Endothelial cell of umbilical vein (primary cell): ENCODE data around the gene ADCY7. TPM values are rescaled to one million over a fixed set of nuclear protein-coding genes. Genes with fewer than 3 reads are reported as not detected.

ENCODE experiments used
- BruUV-seq: library from RNA; stranded (reverse); fragments of 400-500 nt; replicated peaks from 2 replicates; lab custom pipeline; 2021; lab: Mats Ljungman, UMichigan
- CTCF ChIA-PET: fragments of 300-600, 350-600 bp; sonication (Branson Sonifier 250); formaldehyde crosslinking; loops from one replicate; lab custom pipeline; 2021; ENCODE audit warnings: antibody characterized with exemption, inconsistent platforms; lab: Charles Lee
- POLR2A ChIA-PET: fragments of 300-600, 350-600 bp; sonication (Branson Sonifier 250); formaldehyde crosslinking; loops from one replicate; lab custom pipeline; 2021; ENCODE audit warnings: antibody characterized with exemption, inconsistent platforms; lab: Charles Lee
- DNase-seq: peaks from one replicate; pipeline ENCODE4 v3.0.0-alpha.2; 2011; ENCODE audit warnings: low read depth, low spot score
- FAIRE-seq: peaks from 2 replicates; lab custom pipeline; 2011; peaks lifted over from hg19 to GRCh38; lab: Jason Lieb, UNC
- H2AFZ ChIP-seq: 2 replicates; pipeline ENCODE4 v1.6.0; 2012; ENCODE audit warnings: low read depth, low read length, control low read depth, inconsistent platforms
- H3K27ac ChIP-seq: 2 replicates; pipeline ENCODE4 v1.5.1; 2011; ENCODE audit warnings: low read depth, mild to moderate bottlenecking, control low read depth, low read length, moderate library complexity; ENCODE audit not compliant: insufficient read depth
- H3K27me3 ChIP-seq, 2 experiments: 2 replicates each; pipeline versions ENCODE4 v1.6.0 to v1.6.1; 2011; ENCODE audit warnings: low read length in 2 of 2, mixed read lengths in 1 of 2; ENCODE audit not compliant: control insufficient read depth in 2 of 2, insufficient read depth in 2 of 2
- H3K36me3 ChIP-seq, 2 experiments: 2 replicates in 1 of 2; 3 replicates in 1 of 2; pipeline ENCODE4 v1.5.1; 2011; ENCODE audit warnings: low read length in 2 of 2, mild to moderate bottlenecking in 1 of 2, moderate library complexity in 1 of 2; ENCODE audit not compliant: control insufficient read depth in 2 of 2, insufficient read depth in 2 of 2; ENCODE audit errors: extremely low read depth in 1 of 2
- H3K4me1 ChIP-seq: 3 replicates; pipeline ENCODE4 v1.5.1; 2011; ENCODE audit warnings: mild to moderate bottlenecking, low read length; ENCODE audit not compliant: control insufficient read depth, insufficient read depth; ENCODE audit errors: extremely low read depth
- H3K4me2 ChIP-seq: 2 replicates; pipeline ENCODE4 v1.6.1; 2011; ENCODE audit warnings: low read length, control low read depth, mixed read lengths; ENCODE audit not compliant: insufficient read depth
- H3K4me3 ChIP-seq, 3 experiments: fragments of 200-600 bp in 1 of 3; sonication (generic), shearing (Covaris generic) in 1 of 3; replicated peaks in 1 of 3; 2 replicates each; pipeline ENCODE4 v1.5.1; 2011 to 2016; ENCODE audit warnings: control low read depth in 3 of 3, low read length in 3 of 3, mild to moderate bottlenecking in 2 of 3, inconsistent platforms in 1 of 3, low read depth in 1 of 3, moderate library complexity in 1 of 3; ENCODE audit not compliant: insufficient read depth in 1 of 3
- H3K79me2 ChIP-seq: 2 replicates; pipeline ENCODE4 v1.6.0; 2012; ENCODE audit warnings: low read length, inconsistent platforms; ENCODE audit not compliant: control insufficient read depth, insufficient read depth
- H3K9ac ChIP-seq: replicated peaks from 2 replicates; pipeline ENCODE3; 2011; ENCODE audit warnings: low read length, control low read depth; ENCODE audit not compliant: insufficient read depth; ENCODE audit errors: extremely low read depth
- H3K9me1 ChIP-seq: replicated peaks from 3 replicates; pipeline ENCODE4 v1.6.0; 2011; ENCODE audit warnings: mild to moderate bottlenecking, low read length; ENCODE audit not compliant: control insufficient read depth, insufficient read depth; ENCODE audit errors: extremely low read depth
- H3K9me3 ChIP-seq: replicated peaks from 2 replicates; pipeline ENCODE4 v1.5.1; 2012; ENCODE audit warnings: low read length, inconsistent platforms; ENCODE audit not compliant: control insufficient read depth, insufficient read depth
- H4K20me1 ChIP-seq: replicated peaks from 2 replicates; pipeline ENCODE3; 2011; ENCODE audit warnings: mild to moderate bottlenecking, low read length; ENCODE audit not compliant: control insufficient read depth, insufficient read depth; ENCODE audit errors: extremely low read depth
- CTCF ChIP-seq, 2 donors: IDR thresholded peaks; 1 replicate in 1 of 2; 2 replicates in 1 of 2; pipeline ENCODE4 v1.5.1; 2011; ENCODE audit warnings: low read length in 2 of 2, mild to moderate bottlenecking in 2 of 2, moderate library complexity in 2 of 2, control low read depth in 1 of 2, inconsistent platforms in 1 of 2, low read depth in 1 of 2; ENCODE audit not compliant: insufficient read depth in 1 of 2; ENCODE audit errors: extremely low read depth in 1 of 2
- EZH2 ChIP-seq: IDR thresholded peaks from 2 replicates; pipeline ENCODE4 v1.6.1; 2012; ENCODE audit warnings: borderline replicate concordance, low read depth, mild to moderate bottlenecking, moderate library complexity, low read length, inconsistent platforms; ENCODE audit not compliant: severe bottlenecking
- FOS ChIP-seq: IDR thresholded peaks from 2 replicates; pipeline ENCODE4 v1.6.1; 2011; ENCODE audit warnings: mild to moderate bottlenecking, low read length, moderate library complexity, borderline replicate concordance; ENCODE audit not compliant: insufficient read depth
- GATA2 ChIP-seq: IDR thresholded peaks from 2 replicates; pipeline ENCODE4 v1.7.0; 2011; ENCODE audit warnings: low read depth, mild to moderate bottlenecking, moderate library complexity, mixed read lengths, low read length; ENCODE audit not compliant: insufficient read length, insufficient read depth
- JUN ChIP-seq: IDR thresholded peaks from 2 replicates; pipeline ENCODE4 v1.6.1; 2011; ENCODE audit warnings: borderline replicate concordance, low read depth; ENCODE audit not compliant: insufficient read length, insufficient read depth
- MAX ChIP-seq: IDR thresholded peaks from 2 replicates; pipeline ENCODE4 v1.6.1; 2011; ENCODE audit not compliant: insufficient read depth, insufficient read length
- MYC ChIP-seq: IDR thresholded peaks from one replicate; pipeline ENCODE4 v1.6.1; 2011; ENCODE audit warnings: mild to moderate bottlenecking, low read depth, low read length
- POLR2A ChIP-seq: IDR thresholded peaks from 2 replicates; pipeline ENCODE4 v1.6.1; 2012; ENCODE audit warnings: low read depth, mild to moderate bottlenecking, control low read depth, low read length
- POLR2AphosphoS5 ChIP-seq: IDR thresholded peaks from 2 replicates; pipeline ENCODE4 v1.6.1; 2012; ENCODE audit warnings: low read depth, mild to moderate bottlenecking, control low read depth, low read length, moderate library complexity; ENCODE audit not compliant: insufficient read depth
- dilution Hi-C: fragments of 300-500 bp; cut with MboI; formaldehyde crosslinking; loops from one replicate; pipeline ENCODE4 v1.15.0; 2019; ENCODE audit warnings: low sequenced_read_pairs; ENCODE audit not compliant: extremely low pct_ligation_motif_present
- intact Hi-C: fragments of 100-400 bp; cut with micrococcal nuclease; formaldehyde crosslinking; loops from one replicate; pipeline ENCODE4 v1.10.0; 2022
- polyA plus RNA-seq, 4 experiments: library from polyadenylated mRNA; depleted of rRNA in 3 of 4; stranded (reverse) in 3 of 4; unstranded in 1 of 4; fragments of >200 nt; gene quantifications; 2 replicates each; pipeline versions ENCODE4 v1.2.1 to v1.2.3, GENCODE V29; 2011 to 2012; ENCODE audit warnings: missing spikeins in 1 of 4
- total RNA-seq: library from RNA; stranded (reverse); gene quantifications from 2 replicates; pipeline ENCODE4 v1.2.3, GENCODE V29; 2021

Gene ADCY7
- total and polyA plus RNA-seq, 2 donors (not counting 3 experiments of a cell fraction or from before 2014, with no cell fraction given): 3.5 to 9.3 TPM

GRCh38 chr16:50280932-50281331 is 14.6 kb downstream of the ADCY7 start:
- dilution Hi-C loops: no loop called here
- no TSS peak for BruUV-seq
- no peaks in the 10 kb centered on the region for H3K36me3 ChIP-seq
- CTCF ChIA-PET: no interaction called here
- no peak overlapping the region for H3K4me3 ChIP-seq
- no peak overlapping the region for H2AFZ ChIP-seq
- H3K27me3 ChIP-seq: no peaks in the 10 kb centered on the region
- H3K4me1 ChIP-seq: no peaks in the 10 kb centered on the region
- no peak overlapping the region for H3K4me2 ChIP-seq
- no peak for FAIRE-seq
- H3K9me1 ChIP-seq: no peaks in the 10 kb centered on the region
- no peak overlapping the region for H3K27ac ChIP-seq
- intact Hi-C loops: no loop called here
- H4K20me1 ChIP-seq: no peaks in the 10 kb centered on the region
- H3K9me3 ChIP-seq: no peaks in the 10 kb centered on the region
- POLR2A ChIA-PET: interaction anchor here (0.7 kb wide), 1 partner anchor 50 kb away, joined by 3 read pairs; no protein-coding TSS in a partner anchor
- no peaks in the 10 kb centered on the region for H3K79me2 ChIP-seq
- H3K9ac ChIP-seq: no peak overlapping the region
- DNase-seq: no peak
- TF ChIP-seq GATA2 (no peak), POLR2A (no peak), EZH2 (no peak), JUN (no peak), MYC (no peak), MAX (no peak), FOS (no peak), POLR2AphosphoS5 (no peak), CTCF (IDR thresholded peaks at IDR 0.05; ENCODE audit: extremely low read depth in 1 of 2, insufficient read depth in 1 of 2, low read depth in 1 of 2, low read length in 2 of 2) (no peak)
